ENCODE results near the gene ASNSD1.
A peak's percentile ranks its signal among the peaks of the same experiment; 100 is the strongest.
"Not testable (repeated sequence)": the region's sequence is repeated elsewhere in the genome, so short reads cannot be mapped to it uniquely, and the experiment has no call there.

ASNSD1 gene

GRCh38 chr2:189648846-189649509, 12.3 kb upstream of the ASNSD1 start:
- Histone ChIP-seq H3K27ac (ENCODE audit: low read depth, low read length) (no peak overlapping the region), H3K9me3 (ENCODE audit: control insufficient read depth, insufficient read depth, low read depth, low read length) (peaks cover 14% of the 10 kb centered on the region), H3K4me3 (ENCODE audit: low read depth, low read length) (no peak overlapping the region), H3K27me3 (ENCODE audit: control insufficient read depth, insufficient read depth, low read length) (no peaks in the 10 kb centered on the region), H3K36me3 (ENCODE audit: control insufficient read depth, insufficient read depth, low read length) (no peaks in the 10 kb centered on the region), H3K4me1 (ENCODE audit: control insufficient read depth, insufficient read depth, low read length) (no peaks in the 10 kb centered on the region), H3K9ac (ENCODE audit: low read length) (no peak overlapping the region)

GRCh38 chr2:189651284-189651683, 10.0 kb upstream of the ASNSD1 start:
- Histone ChIP-seq H3K9ac (ENCODE audit: low read length) (no peak overlapping the region), H3K27me3 (ENCODE audit: control insufficient read depth, insufficient read depth, low read length) (no peaks in the 10 kb centered on the region), H3K4me3 (ENCODE audit: low read depth, low read length) (no peak overlapping the region), H3K36me3 (ENCODE audit: control insufficient read depth, insufficient read depth, low read length) (no peaks in the 10 kb centered on the region), H3K9me3 (ENCODE audit: control insufficient read depth, insufficient read depth, low read depth, low read length) (peaks cover 14% of the 10 kb centered on the region), H3K4me1 (ENCODE audit: control insufficient read depth, insufficient read depth, low read length) (no peaks in the 10 kb centered on the region), H3K27ac (ENCODE audit: low read depth, low read length) (no peak overlapping the region)

GRCh38 chr2:189653464-189653863, 7.8 kb upstream of the ASNSD1 start:
- H3K9ac ChIP-seq (ENCODE audit: low read length); H3K4me3 ChIP-seq (ENCODE audit: low read depth, low read length); H3K4me1 ChIP-seq (ENCODE audit: control insufficient read depth, insufficient read depth, low read length); H3K36me3 ChIP-seq (ENCODE audit: control insufficient read depth, insufficient read depth, low read length); H3K27ac ChIP-seq (ENCODE audit: low read depth, low read length); H3K27me3 ChIP-seq (ENCODE audit: control insufficient read depth, insufficient read depth, low read length): not testable (repeated sequence)
- H3K9me3 ChIP-seq (ENCODE audit: control insufficient read depth, insufficient read depth, low read depth, low read length) = peaks cover 14% of the 10 kb centered on the region

GRCh38 chr2:189654641-189655040, 6.6 kb upstream of the ASNSD1 start:
- H3K9ac ChIP-seq (ENCODE audit: low read length) = no peak overlapping the region
- peaks cover 14% of the 10 kb centered on the region for H3K9me3 ChIP-seq (ENCODE audit: control insufficient read depth, insufficient read depth, low read depth, low read length)
- peaks cover 6% of the 10 kb centered on the region; the same call in 1 of the 2 replicates for H3K4me1 ChIP-seq (ENCODE audit: control insufficient read depth, insufficient read depth, low read length)
- H3K4me3 ChIP-seq (ENCODE audit: low read depth, low read length) = no peak overlapping the region
- H3K27ac ChIP-seq (ENCODE audit: low read depth, low read length) = no peak overlapping the region
- H3K27me3 ChIP-seq (ENCODE audit: control insufficient read depth, insufficient read depth, low read length) = no peaks in the 10 kb centered on the region
- H3K36me3 ChIP-seq (ENCODE audit: control insufficient read depth, insufficient read depth, low read length) = no peaks in the 10 kb centered on the region

- H3K9ac ChIP-seq (ENCODE audit: low read length) = no peak overlapping the region
- peaks cover 4% of the 10 kb centered on the region for H3K9me3 ChIP-seq (ENCODE audit: control insufficient read depth, insufficient read depth, low read depth, low read length)
- H3K27ac ChIP-seq (ENCODE audit: low read depth, low read length) = no peak overlapping the region; the same call in 1 of the 2 replicates
- peaks cover 11% of the 10 kb centered on the region; the same call in 1 of the 2 replicates for H3K4me1 ChIP-seq (ENCODE audit: control insufficient read depth, insufficient read depth, low read length)
- H3K36me3 ChIP-seq (ENCODE audit: control insufficient read depth, insufficient read depth, low read length) = no peaks in the 10 kb centered on the region
- H3K27me3 ChIP-seq (ENCODE audit: control insufficient read depth, insufficient read depth, low read length) = no peaks in the 10 kb centered on the region
- no peak overlapping the region; the same call in 1 of the 2 replicates for H3K4me3 ChIP-seq (ENCODE audit: low read depth, low read length)
These were observed 3.4 kb upstream of the ASNSD1 start for GRCh38 chr2:189657867-189658266.

- peaks cover 11% of the 10 kb centered on the region; the same call in 1 of the 2 replicates for H3K4me1 ChIP-seq (ENCODE audit: control insufficient read depth, insufficient read depth, low read length)
- H3K4me3 ChIP-seq (ENCODE audit: low read depth, low read length) = no peak overlapping the region; the same call in 1 of the 2 replicates
- no peaks in the 10 kb centered on the region for H3K27me3 ChIP-seq (ENCODE audit: control insufficient read depth, insufficient read depth, low read length)
- H3K27ac ChIP-seq (ENCODE audit: low read depth, low read length) = no peak overlapping the region; the same call in 1 of the 2 replicates
- no peak overlapping the region for H3K9ac ChIP-seq (ENCODE audit: low read length)
- H3K36me3 ChIP-seq (ENCODE audit: control insufficient read depth, insufficient read depth, low read length) = no peaks in the 10 kb centered on the region
- H3K9me3 ChIP-seq (ENCODE audit: control insufficient read depth, insufficient read depth, low read depth, low read length) = no peaks in the 10 kb centered on the region
These were observed 2.7 kb upstream of the ASNSD1 start for GRCh38 chr2:189658306-189659212.

GRCh38 chr2:189659734-189660133, 1.5 kb upstream of the ASNSD1 start:
- no peak overlapping the region for H3K27ac ChIP-seq (ENCODE audit: low read depth, low read length)
- no peaks in the 10 kb centered on the region for H3K27me3 ChIP-seq (ENCODE audit: control insufficient read depth, insufficient read depth, low read length)
- no peaks in the 10 kb centered on the region for H3K9me3 ChIP-seq (ENCODE audit: control insufficient read depth, insufficient read depth, low read depth, low read length)
- no peak overlapping the region for H3K4me3 ChIP-seq (ENCODE audit: low read depth, low read length)
- no peak overlapping the region for H3K9ac ChIP-seq (ENCODE audit: low read length)
- H3K36me3 ChIP-seq (ENCODE audit: control insufficient read depth, insufficient read depth, low read length) = no peaks in the 10 kb centered on the region
- peaks cover 11% of the 10 kb centered on the region; the same call in 1 of the 2 replicates for H3K4me1 ChIP-seq (ENCODE audit: control insufficient read depth, insufficient read depth, low read length)

- Histone ChIP-seq H3K9me3 (ENCODE audit: control insufficient read depth, insufficient read depth, low read depth, low read length) (no peaks in the 10 kb centered on the region), H3K4me3 (ENCODE audit: low read depth, low read length) (peak overlapping the region; percentile 37; the same call in 1 of the 2 replicates), H3K4me1 (ENCODE audit: control insufficient read depth, insufficient read depth, low read length) (peaks cover 11% of the 10 kb centered on the region; the same call in 1 of the 2 replicates), H3K27ac (ENCODE audit: low read depth, low read length) (no peak overlapping the region), H3K36me3 (ENCODE audit: control insufficient read depth, insufficient read depth, low read length) (peaks cover 3% of the 10 kb centered on the region; the same call in 1 of the 2 replicates), H3K9ac (ENCODE audit: low read length) (no peak overlapping the region), H3K27me3 (ENCODE audit: control insufficient read depth, insufficient read depth, low read length) (no peaks in the 10 kb centered on the region)
These were observed 484 bp upstream of the ASNSD1 start for GRCh38 chr2:189660803-189661147.

GRCh38 chr2:189661957-189662321, 680 bp downstream of the ASNSD1 start:
- Histone ChIP-seq H3K36me3 (ENCODE audit: control insufficient read depth, insufficient read depth, low read length) (peaks cover 14% of the 10 kb centered on the region), H3K27me3 (ENCODE audit: control insufficient read depth, insufficient read depth, low read length) (no peaks in the 10 kb centered on the region), H3K9ac (ENCODE audit: low read length) (peak overlapping the region; percentile 96), H3K9me3 (ENCODE audit: control insufficient read depth, insufficient read depth, low read depth, low read length) (no peaks in the 10 kb centered on the region), H3K27ac (ENCODE audit: low read depth, low read length) (no peak overlapping the region), H3K4me1 (ENCODE audit: control insufficient read depth, insufficient read depth, low read length) (peaks cover 11% of the 10 kb centered on the region; the same call in 1 of the 2 replicates), H3K4me3 (ENCODE audit: low read depth, low read length) (peak overlapping the region; percentile 91)

- Histone ChIP-seq H3K36me3 (ENCODE audit: control insufficient read depth, insufficient read depth, low read length) (peaks cover 22% of the 10 kb centered on the region), H3K27ac (ENCODE audit: low read depth, low read length) (no peak overlapping the region), H3K9ac (ENCODE audit: low read length) (no peak overlapping the region), H3K4me1 (ENCODE audit: control insufficient read depth, insufficient read depth, low read length) (peaks cover 10% of the 10 kb centered on the region; the same call in 1 of the 2 replicates), H3K27me3 (ENCODE audit: control insufficient read depth, insufficient read depth, low read length) (no peaks in the 10 kb centered on the region), H3K9me3 (ENCODE audit: control insufficient read depth, insufficient read depth, low read depth, low read length) (no peaks in the 10 kb centered on the region), H3K4me3 (ENCODE audit: low read depth, low read length) (peak overlapping the region; percentile 91)
These were observed 1.5 kb downstream of the ASNSD1 start for GRCh38 chr2:189662669-189663226.

GRCh38 chr2:189663319-189663718, 2.1 kb downstream of the ASNSD1 start:
- H3K9me3 ChIP-seq (ENCODE audit: control insufficient read depth, insufficient read depth, low read depth, low read length); H3K27me3 ChIP-seq (ENCODE audit: control insufficient read depth, insufficient read depth, low read length); H3K4me3 ChIP-seq (ENCODE audit: low read depth, low read length); H3K9ac ChIP-seq (ENCODE audit: low read length); H3K27ac ChIP-seq (ENCODE audit: low read depth, low read length); H3K4me1 ChIP-seq (ENCODE audit: control insufficient read depth, insufficient read depth, low read length): not testable (repeated sequence)
- H3K36me3 ChIP-seq (ENCODE audit: control insufficient read depth, insufficient read depth, low read length) = peaks cover 27% of the 10 kb centered on the region
